Stimulated activated CD8-positive, alpha-beta memory T cell treated with anti-CD3 and anti-CD28 coated beads, Interleukin-2, amount 100 ng/mL, for 1 hour (primary cell): Measurements from ENCODE around the gene TBC1D7.

Source experiments
- DNase-seq, 2 donors: peaks; one replicate each; pipeline ENCODE4 v3.0.0-alpha.2; 2020; ENCODE audit warnings: low read depth in 2 of 2

TBC1D7 gene

DNA sequence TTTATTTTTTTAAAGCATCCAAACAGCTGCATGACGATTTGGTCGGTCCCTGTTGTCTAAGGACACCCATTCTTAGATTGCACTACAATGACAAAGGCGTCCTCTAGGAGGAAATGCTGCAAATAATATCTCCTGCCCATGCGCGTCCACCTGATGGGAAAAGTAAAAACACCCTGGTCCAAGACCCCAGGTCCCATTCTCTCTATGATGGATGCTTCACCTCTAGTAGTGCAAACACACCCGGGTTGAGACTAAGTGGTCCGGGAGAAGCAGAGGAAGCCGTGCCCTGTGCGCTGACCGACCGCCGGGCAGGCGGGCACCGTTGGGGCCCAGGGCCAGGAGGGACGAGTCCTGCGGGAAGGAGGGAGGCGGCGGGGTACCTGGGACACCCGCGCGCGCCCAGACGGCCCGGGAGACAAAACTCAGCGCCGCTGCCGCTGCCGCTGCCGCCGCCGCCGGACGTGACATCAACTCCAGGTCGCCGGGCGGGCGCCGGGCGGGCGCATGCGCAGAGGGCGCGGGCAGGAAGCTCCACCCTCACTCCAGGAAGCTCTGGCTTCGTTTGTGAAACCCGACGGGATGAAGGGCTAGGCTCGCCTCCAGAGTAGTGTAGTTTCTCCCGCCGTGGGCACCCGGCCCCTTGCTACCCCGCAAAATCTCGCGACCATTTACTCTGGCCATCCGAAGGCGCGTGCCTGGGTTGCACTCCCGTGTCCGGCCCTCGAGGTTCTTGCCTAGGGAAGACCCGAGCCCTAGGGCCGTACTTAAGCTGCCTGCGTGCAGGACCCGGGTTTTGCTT is at the start of gene TBC1D7:
Gene TBC1D7, minus strand, starts transcription at position 462 of the 799 bp plus-strand sequence. CDS start 1,639 bp downstream, outside the sequence.
- DNase-seq = peak; percentile 85 to 86

DNA sequence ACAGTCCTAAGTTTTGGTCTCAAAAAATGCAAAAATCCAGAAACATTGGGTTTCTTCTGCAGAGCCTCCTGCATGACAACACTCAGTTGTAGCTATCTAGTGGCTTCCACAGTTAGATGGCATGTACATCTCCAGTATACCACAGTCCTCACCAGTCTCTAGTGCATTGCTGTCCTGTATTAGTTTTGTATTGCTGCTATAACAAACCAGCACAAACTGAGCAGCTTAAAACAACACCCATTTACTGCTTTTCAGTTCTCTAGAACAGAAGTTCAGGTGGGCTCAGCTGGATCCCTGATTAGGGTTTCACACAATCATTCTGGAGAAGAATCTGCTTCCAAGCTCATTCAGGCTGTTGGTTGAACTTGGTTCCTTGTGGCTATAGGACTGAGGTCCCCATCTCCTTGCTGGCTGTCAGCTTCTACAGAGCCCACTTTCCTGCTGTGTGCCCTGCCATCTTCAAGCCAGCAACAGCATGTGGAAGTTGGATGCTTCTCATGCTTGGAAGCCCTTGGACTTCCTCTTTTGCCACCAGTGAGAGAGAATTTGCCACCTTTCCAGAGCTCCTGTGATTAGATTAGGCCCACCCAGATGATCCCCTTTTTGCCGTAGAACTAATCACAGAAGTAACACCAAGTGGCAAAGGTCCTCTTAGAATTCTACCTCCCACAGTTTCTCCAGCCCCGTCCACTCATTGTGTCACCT is 48.9 kb upstream of the TBC1D7 start:
- DNase-seq = no peak

DNA sequence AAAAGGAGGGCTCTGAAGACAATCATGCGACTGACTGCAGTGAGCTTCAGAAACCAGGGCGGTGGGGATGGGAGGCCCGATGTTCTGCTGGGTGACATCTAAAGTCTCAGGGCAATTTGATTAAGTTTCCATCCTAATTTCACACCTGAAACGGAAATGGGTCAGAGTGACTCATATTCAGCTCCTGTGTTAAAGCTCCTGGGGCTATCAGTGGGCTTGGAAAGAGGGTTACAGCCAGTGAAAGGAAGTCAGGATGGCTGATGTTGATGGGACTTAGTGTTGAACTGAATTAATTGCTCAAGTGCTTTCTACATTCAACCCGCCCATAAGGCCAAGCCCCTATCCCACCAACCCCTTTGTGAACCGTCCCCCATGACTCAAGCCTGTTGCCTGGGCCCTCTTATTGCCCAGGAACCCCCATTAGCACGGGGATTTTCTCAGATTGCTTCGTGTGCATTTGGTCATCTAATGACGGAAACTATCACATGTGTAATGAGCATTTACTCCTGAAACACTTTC is 47.1 kb upstream of the TBC1D7 start:
- no peak for DNase-seq

DNA sequence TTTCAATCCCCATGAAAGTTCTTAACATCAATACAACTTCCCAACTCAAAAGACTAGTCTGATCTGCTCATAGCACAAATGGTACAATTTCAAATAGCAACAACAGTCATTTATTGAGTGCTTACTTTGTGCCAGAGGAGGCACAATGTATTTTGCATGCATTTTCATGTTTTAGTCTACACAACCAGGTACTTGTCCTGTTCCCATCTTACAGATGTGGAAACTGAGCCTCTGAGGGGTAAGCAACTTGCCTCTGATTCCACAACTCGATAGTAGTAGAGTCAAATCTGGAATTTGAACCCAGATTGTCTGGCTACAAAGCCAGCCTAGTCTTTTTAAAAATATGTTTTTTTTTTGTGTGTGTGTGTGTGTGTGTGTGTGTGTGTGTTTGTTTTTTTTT is 45.6 kb upstream of the TBC1D7 start:
- no peak for DNase-seq

DNA sequence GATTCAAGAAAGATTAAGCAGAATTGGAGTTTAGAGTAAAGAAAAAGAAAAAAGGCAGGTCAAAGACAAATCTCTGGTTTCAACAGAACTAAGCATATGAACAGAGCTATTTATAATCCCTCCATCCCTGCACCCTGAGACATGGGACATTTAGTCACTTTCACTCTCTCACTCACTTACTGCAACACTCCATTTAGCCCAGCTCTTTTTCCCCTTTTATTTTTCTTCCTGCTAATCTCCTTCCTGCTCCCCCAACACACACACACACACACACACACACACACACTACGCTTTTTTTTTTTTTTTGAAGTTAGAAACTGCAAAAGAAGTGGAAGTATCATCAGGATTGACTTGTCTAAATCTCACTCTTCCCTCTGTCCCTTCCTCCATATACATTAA is 45.1 kb upstream of the TBC1D7 start:
- no peak for DNase-seq

DNA sequence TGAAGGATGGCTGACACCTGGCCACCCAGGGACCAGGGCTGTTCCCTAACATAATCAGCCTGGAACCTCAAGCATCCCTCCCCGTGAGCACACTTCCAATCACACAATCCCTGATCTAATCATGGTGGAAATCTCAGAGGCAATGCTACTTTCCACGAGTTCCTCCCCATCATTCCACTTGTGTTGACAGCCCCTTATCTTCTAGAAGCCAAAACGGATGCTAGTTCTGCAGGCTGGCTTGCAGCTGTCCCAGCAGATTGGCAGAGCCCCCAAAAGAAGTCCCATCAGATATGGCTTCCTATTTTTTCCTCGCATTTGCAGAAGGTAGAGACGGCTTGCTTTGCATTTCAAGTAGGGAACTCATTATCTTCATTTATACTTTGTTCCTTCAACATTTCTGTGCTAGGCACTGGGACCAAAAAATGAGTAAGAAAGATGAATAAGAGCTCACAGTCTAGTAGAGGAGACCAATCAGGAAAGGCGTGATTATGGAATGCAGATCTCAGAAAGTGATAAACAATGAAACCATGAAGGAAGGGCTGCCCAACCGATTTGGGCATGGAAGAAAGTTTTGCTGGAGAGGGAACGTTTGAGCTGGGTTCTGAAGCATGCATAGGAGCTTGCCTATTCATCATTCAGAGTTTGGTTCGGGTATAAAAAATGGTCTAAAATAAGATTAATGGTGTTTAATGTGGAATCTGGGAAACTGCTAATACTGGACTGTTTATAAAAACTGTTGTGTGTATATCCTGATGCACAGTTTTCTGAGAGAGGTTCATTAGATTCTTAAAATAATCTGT is 44.6 kb upstream of the TBC1D7 start:
- no peak for DNase-seq

DNA sequence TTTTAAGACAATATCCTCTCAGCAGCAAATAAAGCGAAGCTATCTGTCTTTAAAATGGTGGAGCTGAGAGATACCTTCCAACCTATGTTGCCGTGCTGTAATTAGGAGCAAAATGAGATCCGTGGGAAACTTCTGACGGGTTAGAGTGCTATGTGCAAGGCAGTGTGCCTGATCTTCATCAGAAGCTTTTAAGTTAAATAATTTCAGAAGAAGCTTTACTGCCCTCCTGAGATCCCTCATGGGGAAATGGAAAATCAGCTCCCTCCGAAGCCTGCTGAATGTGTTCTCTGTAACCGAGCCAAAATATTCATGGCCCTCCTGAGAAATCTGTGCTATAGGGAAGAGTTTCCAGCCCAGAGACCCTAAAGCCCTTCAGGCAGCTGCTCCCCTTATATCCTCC is 43.7 kb upstream of the TBC1D7 start:
- no peak for DNase-seq

DNA sequence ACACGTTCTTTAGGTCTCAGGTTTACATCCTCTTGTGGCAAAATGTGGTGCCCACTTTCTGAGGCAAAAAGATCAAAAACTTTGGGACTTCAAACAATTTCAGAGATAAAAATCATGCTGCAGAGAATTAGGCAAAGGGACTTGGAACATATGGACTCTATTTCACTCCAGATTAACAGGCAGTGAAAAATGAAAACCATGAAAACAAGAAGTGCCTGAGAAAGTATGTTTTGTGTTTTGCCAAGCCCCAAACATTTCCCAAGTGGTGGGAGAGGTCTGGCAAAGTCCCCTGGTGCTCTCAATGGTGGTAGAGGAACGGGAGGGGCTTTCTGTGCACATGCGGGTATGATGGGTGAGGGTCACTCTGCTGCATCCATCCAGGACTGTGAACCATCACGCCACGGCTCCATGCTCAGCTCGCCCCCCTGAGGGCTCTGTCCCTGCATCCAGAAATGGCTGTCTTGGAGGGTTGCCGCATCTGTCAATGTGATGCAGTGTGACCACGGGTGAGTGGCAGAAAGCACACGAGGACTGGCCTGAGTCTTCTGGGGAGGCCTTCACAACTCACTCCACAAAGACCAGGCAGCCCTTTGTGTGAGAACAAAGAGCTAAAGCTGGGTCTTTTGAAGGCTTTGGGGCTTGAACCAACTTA is 43.2 kb upstream of the TBC1D7 start:
- DNase-seq = no peak

DNA sequence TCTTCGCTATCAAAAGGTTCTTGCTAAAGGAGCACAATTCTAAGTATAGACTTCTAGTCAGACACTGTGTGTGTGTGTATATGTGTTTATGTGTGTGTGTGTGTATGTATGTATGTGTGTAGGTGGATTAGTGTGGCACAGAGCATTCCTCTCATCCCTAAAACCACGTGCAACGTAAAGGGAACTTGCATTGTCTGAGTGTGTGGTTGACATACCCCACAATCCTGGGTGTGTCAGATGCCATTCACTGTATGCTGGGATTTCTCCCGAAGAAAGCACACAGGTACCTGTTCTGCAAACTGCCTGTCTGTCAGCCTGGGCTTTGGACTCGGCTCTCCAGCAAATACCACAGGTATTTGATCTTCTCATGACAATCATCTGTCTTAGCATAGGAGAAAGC is 42.3 kb upstream of the TBC1D7 start:
- DNase-seq = no peak

DNA sequence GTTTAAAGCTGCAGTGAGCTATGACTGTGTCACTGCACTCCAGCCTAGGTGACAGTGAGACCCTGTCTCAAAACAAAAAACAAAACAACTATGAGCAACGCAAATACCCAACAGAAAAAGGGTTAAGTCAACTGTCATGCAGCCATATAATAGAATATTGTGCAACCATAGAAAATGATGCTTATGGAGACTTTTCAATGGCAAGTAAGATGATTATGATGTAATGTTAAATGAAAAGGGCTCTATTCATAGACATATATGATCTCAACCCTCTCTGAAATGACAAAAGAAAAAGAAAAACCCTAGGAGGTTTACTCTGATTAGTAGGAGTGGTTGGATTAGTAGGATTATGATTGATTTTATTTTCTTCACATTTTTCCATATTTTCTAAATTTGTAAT is 41.3 kb upstream of the TBC1D7 start:
- DNase-seq = no peak

DNA sequence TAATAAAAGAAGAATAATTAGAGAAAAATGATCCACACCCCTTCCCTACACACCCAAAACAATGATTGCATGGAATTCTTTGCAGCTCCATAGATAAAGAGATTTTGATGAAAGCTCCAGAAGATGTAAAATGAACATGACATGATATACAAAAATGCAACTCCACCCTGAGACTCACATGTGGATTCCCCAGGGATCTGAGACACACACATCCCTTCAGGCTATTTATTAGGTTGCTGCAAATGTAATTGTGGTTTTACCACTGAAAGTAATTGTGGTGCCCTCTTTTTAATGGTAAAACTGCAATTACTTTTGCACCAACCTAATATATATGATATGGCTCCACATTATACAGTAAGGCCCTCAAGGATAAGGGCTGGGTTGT is 40.4 kb upstream of the TBC1D7 start:
- DNase-seq = no peak

DNA sequence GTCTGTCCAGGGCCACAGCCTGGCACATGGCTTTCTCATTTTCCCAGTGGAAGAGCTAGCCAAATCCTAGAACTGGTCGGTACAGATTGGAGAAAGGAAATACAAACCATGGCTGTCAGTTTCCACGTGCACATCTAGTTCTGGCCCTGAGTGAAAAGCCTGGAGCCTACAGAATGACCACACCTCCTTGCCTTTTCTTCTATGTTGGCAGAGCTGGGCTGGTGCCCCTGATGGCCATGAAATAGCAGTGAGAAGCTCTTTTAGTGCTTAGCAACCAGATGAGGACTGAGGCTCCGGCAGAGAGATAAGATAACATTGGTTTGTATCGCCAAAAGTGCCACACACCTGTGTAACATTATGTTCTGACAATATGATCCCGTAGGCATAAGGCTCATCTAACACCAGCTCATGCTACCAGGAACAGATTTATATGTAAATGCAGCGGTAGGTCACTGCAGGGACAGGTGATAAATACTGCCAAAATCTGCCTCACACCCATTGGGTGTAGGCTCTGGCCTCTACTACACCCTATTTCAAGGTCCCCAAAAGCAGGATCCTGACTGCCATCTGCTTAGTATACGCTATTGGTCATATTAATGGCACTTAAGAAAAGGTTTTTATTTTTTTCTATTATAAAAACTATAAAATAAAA is 39.9 kb upstream of the TBC1D7 start:
- no peak for DNase-seq

DNA sequence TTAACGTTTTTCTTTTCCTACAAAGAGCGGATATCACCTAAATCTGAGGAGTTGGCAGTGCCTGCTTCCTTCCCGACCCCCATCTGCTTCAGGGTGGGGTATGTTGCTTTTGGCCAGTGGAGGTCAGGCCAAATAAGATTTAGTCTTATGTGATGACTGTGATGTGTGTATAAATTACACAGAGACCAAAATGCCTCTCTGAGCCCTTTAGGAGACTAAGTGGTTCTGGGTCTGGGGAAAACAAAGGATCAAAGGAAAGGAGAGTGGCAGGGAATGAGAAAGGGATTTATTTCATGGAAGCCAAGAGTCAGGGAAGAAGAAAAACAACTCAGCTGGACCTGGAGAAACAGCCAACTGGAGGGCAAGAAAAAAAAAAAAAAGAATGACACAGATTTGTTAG is 39.1 kb upstream of the TBC1D7 start:
- no peak for DNase-seq

DNA sequence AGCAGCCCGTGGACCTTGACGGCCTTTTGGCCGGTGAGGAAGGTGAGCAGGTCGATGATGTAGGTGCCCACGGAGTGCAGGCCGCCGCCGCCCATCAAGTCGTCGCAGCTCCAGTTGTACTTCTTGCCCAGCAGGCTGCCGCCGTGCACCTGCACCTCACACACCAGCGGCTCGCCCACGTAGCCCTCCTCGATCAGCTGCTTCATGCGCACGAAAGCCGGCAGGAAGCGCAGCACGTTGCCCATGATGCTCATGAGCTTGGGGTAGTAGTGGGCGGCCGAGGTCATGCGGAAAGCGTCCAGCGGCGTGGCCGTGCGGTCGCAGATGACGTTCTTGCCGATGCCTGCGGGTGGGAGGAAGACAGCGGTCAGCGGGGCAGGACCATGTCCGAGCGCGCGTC is 37.0 kb upstream of the TBC1D7 start:
- no peak for DNase-seq

DNA sequence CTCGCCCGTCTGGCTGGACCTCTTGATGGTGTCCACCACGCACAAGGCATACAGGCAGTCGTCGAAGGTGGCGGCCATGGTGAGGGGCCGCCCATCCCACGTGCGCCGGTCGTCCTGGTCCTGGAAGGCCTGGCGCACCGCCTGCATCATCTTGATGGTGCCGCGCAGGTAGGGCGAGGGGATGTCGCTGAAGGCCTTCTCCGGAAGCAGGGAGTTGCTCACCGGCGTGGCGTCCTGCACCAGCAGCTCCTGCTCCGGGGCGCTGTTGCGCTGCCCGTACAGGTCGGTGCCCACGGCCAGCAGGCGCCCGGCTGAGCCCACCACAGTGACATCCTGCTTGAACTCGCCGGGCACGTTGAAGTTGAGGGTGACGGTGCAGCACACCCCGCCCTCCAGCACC is 36.5 kb upstream of the TBC1D7 start:
- no peak for DNase-seq

DNA sequence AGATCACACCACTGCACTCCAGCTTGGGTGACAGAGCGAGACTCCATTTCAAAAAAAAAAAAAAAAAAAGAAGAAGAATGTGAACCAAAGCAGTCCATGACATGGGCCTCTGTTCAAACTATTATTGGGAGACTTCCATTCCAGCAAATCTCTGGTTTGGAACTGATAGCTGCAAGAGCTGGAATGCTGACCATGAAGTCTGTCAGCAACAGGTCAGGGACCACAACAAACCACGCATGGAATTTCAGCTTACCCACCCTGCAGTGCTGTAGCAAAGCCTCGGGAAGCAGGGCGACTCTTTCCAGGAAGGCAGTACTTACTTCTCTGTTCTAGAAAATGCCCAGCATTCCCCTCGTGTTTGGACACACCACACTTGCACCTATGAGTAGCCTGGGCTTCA is 34.1 kb upstream of the TBC1D7 start:
- DNase-seq = no peak

DNA sequence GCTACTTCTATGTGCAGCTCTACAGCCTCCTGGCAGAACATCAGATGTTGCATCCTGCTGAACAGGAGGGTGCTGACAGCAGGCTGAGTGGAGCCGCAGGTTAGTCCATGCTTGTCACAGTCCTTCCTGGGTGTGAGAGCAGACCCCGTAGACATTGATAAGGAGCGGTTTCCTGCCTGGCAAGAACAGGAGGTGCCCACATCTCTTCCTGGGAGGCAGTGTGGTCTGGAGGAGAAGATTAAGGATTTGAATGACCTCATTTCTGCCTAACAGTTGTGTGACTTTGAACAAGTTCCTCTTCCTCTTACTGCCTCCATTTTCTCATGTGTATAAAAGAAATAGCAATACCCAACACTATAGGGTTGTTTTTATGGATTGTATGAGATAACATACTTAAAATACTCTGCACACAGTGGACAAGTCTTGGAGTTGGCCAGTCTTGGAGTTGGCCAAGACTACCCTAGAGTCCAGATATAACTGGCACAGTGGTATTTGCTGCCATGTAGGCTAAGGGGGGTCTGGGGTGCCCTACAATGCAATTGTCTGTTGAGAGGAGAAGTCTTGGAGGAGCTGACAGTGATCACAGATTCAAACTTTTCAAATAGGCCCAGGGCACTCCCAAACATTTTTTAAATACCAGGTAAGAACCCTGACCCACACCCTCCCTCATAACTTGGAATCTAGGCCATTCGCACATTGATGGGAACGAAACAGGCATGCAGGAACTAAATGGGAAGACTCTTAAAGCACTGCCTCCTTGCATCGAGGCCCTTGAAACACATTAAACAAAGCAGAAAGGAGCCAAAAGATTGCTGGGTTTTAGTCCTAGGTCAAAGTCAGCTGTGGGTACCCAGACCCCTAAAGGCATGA is 32.6 kb upstream of the TBC1D7 start:
- no peak for DNase-seq

DNA sequence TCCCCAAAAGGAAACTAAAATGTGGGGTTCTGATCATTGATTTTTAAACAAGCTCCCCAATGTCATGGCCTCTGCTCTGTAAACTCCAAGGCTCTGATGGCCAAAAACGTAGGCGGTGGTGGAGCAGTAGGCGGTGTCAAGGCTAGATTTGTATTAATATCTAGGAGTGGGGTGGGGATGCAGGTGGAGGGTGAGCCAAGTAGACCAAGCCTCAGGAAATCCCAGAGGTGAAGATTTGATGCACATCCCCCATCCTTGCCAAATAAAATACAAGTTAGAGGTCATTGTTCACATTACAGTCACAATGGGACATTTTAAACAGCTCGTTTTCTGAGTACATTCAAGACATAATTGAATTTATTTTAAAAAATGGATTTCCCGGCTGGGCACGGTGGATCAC is 30.9 kb upstream of the TBC1D7 start:
- no peak for DNase-seq

DNA sequence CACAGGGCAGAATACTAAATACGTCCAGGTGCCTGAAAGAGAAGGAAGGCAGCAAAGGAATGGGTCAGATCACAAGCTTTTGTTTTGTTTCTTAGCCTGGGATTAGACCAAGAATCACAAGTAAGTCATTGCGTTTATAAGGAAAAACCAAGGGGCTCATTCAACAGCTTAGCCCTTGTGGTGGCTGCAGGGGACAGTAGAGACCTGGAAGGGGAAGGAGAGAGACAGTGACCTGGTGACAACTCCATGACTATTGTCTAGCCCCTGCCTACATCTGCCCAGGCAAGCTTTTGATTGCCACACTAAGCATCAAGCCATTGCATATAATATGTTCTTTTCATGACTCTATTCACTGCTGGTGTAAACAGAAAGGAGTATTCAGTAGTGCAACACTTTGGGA is 30.2 kb upstream of the TBC1D7 start:
- DNase-seq = no peak

DNA sequence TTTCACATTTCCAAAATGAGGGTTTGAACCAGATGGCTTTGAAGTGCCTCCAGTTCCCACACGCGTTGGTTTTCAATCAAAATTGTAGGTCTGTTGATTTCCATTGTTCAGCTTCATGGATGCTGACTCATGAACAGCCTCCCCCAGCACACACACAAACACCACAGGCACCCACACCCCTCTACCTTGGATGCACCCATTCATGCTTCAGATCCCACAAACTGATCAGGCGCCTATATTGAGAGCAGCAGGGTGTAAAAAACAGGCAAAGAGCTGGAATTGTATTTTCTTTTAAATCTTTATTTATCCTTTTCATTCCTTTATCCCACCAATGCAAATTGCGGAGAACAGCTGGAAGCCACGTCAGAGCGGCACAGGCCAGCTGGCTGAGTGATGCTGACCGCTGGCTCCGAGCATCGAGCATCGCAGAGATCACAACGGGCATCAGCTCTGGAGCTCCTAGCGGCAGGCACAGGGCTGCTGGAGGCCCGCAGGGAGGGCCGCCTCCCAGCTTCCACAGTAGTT is 29.3 kb upstream of the TBC1D7 start:
- no peak for DNase-seq
